Kidney epithelial cell (primary cell): ENCODE measurements around the gene TREX2. TPM values are rescaled to one million over a fixed set of nuclear protein-coding genes. Genes with fewer than 3 reads are reported as not detected.

Experiments
- DNase-seq: peaks from one replicate; pipeline ENCODE4 v3.0.0-alpha.2; 2010; ENCODE audit warnings: low read depth
- H3K27me3 ChIP-seq: 2 replicates; pipeline ENCODE4 v1.6.0; 2011; ENCODE audit warnings: low read length; ENCODE audit not compliant: control insufficient read depth, insufficient read depth
- H3K36me3 ChIP-seq: 2 replicates; pipeline ENCODE4 v1.5.1; 2011; ENCODE audit warnings: low read length; ENCODE audit not compliant: control insufficient read depth, insufficient read depth
- H3K4me3 ChIP-seq: 2 replicates; pipeline ENCODE4 v1.5.1; 2011; ENCODE audit warnings: low read depth, mild to moderate bottlenecking, control low read depth, low read length
- total RNA-seq: library from RNA; depleted of rRNA; stranded (reverse); fragments of >200 nt; gene quantifications from 2 replicates; pipeline ENCODE4 v1.2.3, GENCODE V29; 2015
- TF ChIP-seq, protein P1 (sequence below): IDR thresholded peaks from 2 replicates; pipeline ENCODE4 v1.5.1; 2011; ENCODE audit warnings: mild to moderate bottlenecking, moderate library complexity, low read length, control low read depth, inconsistent platforms; ENCODE audit not compliant: insufficient read depth, poor library complexity, severe bottlenecking

Gene TREX2
- total RNA-seq, 1 donor from 2014 or later = 1.1 TPM

DNA sequence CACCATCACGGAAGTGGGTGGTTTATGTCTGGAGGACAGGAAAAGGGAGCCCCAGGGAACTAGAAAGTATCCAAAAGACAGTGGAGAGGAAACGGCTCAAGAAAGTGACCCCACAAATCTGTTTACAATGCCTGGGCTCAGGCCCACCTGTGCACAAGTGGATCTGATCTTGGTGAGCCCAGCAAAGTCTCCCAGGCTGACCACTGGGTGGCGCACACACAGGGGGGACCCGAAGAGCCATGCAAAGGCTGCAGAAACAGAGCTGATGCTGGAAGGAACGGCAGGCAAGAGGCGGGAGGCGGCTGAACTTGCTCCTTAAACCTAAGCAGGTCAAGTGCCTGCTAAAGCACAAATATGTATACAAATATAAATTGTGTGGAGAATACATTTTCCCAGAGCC lies 15.0 kb upstream of the TREX2 start:
- no peak for DNase-seq
- H3K27me3 ChIP-seq = no peaks in the 10 kb centered on the region

GRCh38 chrX:153459986-153460385 lies 14.1 kb upstream of the TREX2 start:
- TF ChIP-seq, protein P1, sequence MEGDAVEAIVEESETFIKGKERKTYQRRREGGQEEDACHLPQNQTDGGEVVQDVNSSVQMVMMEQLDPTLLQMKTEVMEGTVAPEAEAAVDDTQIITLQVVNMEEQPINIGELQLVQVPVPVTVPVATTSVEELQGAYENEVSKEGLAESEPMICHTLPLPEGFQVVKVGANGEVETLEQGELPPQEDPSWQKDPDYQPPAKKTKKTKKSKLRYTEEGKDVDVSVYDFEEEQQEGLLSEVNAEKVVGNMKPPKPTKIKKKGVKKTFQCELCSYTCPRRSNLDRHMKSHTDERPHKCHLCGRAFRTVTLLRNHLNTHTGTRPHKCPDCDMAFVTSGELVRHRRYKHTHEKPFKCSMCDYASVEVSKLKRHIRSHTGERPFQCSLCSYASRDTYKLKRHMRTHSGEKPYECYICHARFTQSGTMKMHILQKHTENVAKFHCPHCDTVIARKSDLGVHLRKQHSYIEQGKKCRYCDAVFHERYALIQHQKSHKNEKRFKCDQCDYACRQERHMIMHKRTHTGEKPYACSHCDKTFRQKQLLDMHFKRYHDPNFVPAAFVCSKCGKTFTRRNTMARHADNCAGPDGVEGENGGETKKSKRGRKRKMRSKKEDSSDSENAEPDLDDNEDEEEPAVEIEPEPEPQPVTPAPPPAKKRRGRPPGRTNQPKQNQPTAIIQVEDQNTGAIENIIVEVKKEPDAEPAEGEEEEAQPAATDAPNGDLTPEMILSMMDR = no peak
- peak; percentile 29 for DNase-seq
- Histone ChIP-seq H3K36me3 (no peaks in the 10 kb centered on the region), H3K4me3 (no peak overlapping the region), H3K27me3 (no peaks in the 10 kb centered on the region)

More for the DNA sequence above, 15.0 kb upstream of the TREX2 start:
- no peak overlapping the region for H3K4me3 ChIP-seq
- TF ChIP-seq, protein P1 = peak; percentile 62
- no peaks in the 10 kb centered on the region for H3K36me3 ChIP-seq

GRCh38 chrX:153458476-153458875 lies 12.6 kb upstream of the TREX2 start:
- Histone ChIP-seq H3K4me3 (no peak overlapping the region), H3K27me3 (no peaks in the 10 kb centered on the region), H3K36me3 (no peaks in the 10 kb centered on the region)
- TF ChIP-seq, protein P1 = no peak
- DNase-seq = no peak

DNA sequence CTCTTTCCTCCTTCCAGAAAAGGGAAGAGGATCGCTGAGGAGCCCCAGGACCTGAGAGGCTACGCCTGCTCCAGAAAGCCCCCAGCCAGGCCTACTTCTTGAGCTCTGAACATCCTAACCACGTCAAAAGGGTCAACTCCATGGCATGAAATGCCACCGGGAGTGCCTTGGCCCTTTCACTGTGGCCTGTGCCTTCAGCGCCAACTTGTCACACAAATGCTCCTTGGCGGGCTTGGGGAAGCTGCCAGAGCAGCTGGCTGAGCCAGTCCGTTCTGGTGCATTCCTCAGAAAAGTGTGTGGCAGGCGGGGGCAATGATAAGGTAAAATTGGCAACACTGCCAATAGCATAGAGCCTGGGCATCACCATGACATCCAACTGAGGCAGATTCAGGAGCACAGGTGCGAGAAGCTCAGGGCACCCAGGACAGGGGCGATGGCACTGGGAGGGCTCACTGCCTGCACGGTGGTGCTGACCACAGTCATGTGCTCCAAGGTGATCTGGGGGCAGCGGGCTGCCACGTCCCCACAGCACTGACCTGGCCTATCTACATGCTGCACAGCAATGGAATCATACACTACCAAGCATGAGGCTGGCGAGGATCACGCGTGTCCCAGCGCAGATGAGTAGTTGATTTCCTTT lies 12.1 kb upstream of the TREX2 start:
- DNase-seq = no peak
- Histone ChIP-seq H3K27me3 (no peaks in the 10 kb centered on the region), H3K4me3 (no peak overlapping the region), H3K36me3 (no peaks in the 10 kb centered on the region)
- TF ChIP-seq, protein P1 = no peak

DNA sequence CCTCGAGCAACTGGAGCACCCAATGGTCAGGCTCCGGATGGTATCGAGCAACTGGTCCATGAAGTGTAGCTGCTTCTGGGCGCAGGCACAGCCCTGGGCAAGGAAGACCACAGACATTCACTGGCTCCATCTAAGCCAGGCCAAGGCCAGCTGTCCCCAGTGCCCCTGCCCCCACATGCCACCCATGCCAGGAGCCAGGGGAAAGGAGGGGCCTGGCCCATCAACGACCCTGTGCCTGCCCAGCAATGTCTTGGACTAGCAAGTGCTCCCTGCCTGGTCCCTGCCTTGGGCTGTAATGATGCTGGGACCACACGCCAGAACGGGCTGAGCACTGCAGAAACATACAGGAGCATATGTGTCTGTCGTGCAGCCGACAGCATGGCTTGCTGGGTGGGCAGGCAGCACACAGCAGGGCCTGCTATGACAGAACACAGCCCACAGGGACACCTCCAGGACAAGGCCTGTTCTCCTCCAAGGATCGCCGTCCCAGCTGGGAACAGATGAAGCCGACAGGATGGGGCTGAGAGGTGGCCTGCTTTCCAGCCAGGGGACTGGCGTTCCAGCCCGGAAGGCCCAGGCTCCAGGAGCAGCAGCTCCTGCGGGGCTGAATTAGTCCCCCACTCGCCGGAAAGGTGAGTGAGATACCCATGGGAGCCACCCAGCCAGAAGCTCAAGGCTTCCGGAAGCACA lies 11.4 kb upstream of the TREX2 start:
- Histone ChIP-seq H3K36me3 (no peaks in the 10 kb centered on the region), H3K27me3 (no peaks in the 10 kb centered on the region), H3K4me3 (no peak overlapping the region)
- TF ChIP-seq, protein P1 = no peak
- DNase-seq = no peak
